GM18502 (cell line): ENCODE data around the gene ODAM.
A peak's percentile ranks its signal among the peaks of the same experiment; 100 is the strongest.
"Not testable (repeated sequence)": the region's sequence is repeated elsewhere in the genome, so short reads cannot be mapped to it uniquely, and the experiment has no call there.

Source experiments
- ATAC-seq: cut with Tn5 transposase; IDR thresholded peaks from one replicate; pipeline ENCODE4 v1.9.1; 2021; ENCODE audit warnings: mild to moderate bottlenecking; ENCODE audit not compliant: unreplicated experiment, poor library complexity

ODAM gene, protein sequence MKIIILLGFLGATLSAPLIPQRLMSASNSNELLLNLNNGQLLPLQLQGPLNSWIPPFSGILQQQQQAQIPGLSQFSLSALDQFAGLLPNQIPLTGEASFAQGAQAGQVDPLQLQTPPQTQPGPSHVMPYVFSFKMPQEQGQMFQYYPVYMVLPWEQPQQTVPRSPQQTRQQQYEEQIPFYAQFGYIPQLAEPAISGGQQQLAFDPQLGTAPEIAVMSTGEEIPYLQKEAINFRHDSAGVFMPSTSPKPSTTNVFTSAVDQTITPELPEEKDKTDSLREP

GRCh38 chr4:70195425-70195824 lies at the start of gene ODAM:
Gene ODAM (plus strand): TSS chr4:70195725. CDS start chr4:70196544, 819 bp downstream.
- ATAC-seq = no peak

GRCh38 chr4:70151271-70151670 lies 44.3 kb upstream of the ODAM start:
- no peak for ATAC-seq

DNA sequence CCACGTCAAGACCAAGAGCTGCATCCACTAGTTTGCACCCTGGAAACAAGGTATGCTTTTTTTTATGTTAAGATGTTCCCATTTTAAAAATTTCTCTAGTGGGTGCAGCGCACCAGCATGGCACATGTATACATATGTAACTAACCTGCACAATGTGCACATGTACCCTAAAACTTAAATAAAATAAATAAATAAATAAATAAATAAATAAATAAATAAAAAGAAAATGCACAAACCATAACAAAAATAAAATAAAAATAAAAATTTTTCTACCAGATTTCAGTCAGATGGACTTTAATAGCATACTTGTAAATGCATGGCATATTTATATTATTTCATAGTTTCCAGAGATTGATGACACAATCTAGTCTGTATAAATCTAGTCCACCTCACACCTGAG lies 43.4 kb upstream of the ODAM start:
- ATAC-seq = no peak

DNA sequence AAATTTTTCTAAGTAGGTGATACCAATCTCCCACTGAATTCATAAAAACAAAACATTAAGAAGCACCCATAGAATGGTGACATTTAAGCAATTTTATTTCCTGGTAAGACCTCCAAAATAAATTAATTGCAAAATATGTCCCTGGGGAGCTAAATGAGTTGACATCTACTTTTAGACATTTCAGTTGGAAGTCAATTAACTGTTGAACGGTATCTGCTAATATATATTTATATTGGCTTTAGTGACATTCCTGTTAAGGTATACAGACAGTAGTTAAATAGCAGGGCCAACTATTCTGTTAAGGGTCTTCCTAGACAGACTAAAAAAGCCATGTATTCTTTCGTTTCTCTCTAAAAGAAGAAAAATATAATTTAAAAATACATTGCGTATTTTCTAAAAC lies 41.6 kb upstream of the ODAM start, which contains the start of gene PRR27:
TSS of gene PRR27 (plus strand) at position 301 of the 400 bp plus-strand sequence. CDS start 139 bp downstream, outside the sequence.
- ATAC-seq = no peak

DNA sequence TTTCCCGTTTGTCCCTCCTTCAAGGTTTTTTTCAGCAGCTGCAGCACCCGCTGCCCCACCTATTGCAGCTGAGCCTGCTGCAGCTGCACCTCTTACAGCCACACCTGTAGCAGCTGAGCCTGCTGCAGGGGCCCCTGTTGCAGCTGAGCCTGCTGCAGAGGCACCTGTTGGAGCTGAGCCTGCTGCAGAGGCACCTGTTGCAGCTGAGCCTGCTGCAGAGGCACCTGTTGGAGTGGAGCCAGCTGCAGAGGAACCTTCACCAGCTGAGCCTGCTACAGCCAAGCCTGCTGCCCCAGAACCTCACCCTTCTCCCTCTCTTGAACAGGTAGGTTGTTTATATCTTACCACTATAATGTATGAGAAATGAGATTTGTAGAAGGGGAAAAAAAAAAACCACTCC lies 36.9 kb upstream of the ODAM start:
- no peak for ATAC-seq

DNA sequence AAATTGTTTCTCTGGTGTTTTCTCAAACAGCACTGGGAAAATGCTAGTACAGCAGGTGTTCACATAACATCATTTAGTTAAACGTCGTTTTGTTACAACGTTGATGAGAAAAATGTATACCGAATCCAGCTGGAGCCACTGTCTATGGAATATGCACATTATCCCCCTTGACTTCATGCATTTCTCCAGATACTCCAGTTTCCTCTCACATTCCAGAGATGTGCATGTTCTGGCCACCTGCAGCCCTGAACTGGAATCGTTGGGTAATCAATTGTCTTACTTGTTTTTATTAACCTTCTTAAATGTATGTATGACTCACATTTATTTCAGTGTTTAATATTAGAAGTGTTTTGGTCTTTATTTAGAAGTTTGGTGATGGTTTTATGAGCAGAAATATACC lies 18.4 kb upstream of the ODAM start:
- ATAC-seq = no peak

DNA sequence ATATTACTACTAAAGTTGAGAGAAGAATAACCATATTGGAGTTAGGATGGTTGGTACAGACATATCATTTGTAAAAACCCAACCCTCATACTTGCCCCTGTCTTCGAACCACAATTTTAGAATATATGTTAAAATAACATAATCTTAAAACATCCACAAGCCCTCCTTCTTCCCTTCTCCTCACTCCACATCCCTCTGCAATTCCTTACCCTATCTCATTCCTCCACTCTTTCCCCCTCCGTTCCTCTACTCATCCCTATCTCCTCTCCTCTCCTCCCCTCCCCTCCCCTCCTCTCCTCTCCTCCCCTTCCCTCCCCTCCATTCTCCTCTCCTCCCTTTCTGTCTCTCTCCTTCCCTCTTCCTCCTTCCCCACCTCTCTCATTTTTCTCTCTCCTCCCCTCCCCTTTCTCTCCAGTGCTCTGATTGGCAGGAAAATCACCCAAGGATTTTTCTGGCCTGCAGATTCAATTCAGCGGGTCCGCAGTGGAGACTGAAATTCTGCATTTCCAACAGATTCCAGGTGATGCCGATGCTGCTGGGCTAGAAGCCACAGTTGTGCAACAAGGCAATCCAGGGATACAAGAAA lies 17.4 kb upstream of the ODAM start:
- ATAC-seq = no peak

- ATAC-seq = no peak
Measured at GRCh38 chr4:70179811-70180210, 15.7 kb upstream of the ODAM start.

- no peak for ATAC-seq
Measured at GRCh38 chr4:70181864-70182263, 13.7 kb upstream of the ODAM start.

- ATAC-seq = no peak
Measured at GRCh38 chr4:70182517-70183167, 12.9 kb upstream of the ODAM start.

GRCh38 chr4:70183168-70183939 lies 12.2 kb upstream of the ODAM start:
- ATAC-seq = peak; percentile 87

GRCh38 chr4:70183940-70184246 lies 11.6 kb upstream of the ODAM start:
- no peak for ATAC-seq

- ATAC-seq = no peak
Measured at GRCh38 chr4:70187216-70187615, 8.3 kb upstream of the ODAM start.

DNA sequence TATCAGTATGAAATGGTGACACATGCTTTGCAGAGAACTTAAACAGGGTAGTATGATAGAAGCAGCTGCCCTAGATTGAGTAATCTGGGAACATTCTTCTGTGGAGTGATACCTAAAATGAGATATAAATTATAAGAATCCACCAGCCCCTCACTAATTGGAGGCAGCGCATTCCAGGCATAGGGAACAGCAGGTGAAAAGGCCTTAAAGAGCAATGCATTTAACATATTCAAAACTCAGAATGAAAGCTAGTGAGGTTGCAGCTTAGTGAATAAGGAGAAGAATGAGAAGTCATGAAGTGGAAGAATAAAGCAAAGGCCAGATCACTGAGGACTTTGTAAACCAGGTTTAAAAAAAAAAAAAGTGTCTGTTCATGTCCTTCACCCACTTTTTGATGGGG lies 4.9 kb upstream of the ODAM start:
- no peak for ATAC-seq

DNA sequence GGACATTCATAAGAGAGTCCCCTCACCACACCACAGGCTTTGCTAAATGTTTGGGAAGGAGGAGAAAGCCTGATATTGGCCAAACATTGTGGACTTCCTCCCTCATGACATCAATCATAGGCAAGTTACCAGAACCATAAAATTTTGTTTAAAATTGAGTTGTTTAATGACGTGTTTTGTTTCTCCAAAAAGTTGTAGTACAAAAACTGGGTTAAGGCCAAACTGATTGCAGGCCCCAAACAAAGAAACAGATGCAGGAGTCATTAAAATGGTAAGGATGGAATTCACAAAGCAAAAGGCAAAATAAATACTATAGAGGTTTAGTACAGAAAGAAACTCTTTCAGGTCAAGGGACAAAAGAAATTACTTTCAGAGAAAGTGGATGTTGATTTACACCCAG lies 3.9 kb upstream of the ODAM start:
- no peak for ATAC-seq

DNA sequence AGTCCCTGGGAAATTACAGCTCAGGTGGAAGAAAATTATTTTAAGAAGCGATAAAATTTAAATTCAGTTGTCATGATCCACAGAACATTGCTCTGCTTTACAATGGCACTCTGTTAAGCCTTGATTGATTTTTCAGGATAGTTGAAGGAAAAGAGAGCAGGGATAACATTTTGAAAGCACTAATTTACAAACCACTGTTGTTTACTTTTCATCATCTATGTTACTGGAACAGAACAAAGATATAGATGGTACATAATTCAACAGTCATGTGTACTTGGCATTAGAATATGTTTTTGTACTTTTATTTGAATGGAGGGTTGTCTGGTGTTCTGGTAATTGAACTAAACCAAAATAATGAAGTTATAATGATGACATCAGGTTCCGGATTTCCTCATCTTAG lies 2.6 kb upstream of the ODAM start:
- ATAC-seq = no peak

- ATAC-seq = no peak
Measured at GRCh38 chr4:70196857-70197256, 1.3 kb downstream of the ODAM start.

GRCh38 chr4:70197842-70198241 lies 2.3 kb downstream of the ODAM start:
- ATAC-seq = no peak

DNA sequence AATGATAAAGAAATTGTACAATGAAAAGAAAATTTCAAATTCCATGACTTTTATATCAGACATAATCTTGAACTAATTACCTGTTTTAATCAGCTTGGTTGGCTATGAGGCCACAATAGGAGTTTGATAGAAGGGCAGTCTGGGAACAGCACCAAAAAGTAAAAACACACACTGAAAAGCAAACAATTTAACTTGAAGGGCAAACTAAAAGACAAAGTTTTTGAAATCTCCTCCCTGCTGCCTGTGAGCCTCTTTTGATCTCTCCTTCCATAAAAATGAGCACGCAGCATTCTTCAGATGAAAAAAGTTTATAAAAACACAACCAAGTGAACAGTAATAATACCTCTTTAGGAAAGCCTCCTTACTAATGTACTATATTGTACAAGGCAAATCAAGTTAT lies 8.1 kb downstream of the ODAM start:
- no peak for ATAC-seq

- not testable (repeated sequence) for ATAC-seq
Measured at GRCh38 chr4:70212752-70213151, 17.2 kb downstream of the ODAM start.

- ATAC-seq = not testable (repeated sequence)
Measured at GRCh38 chr4:70216109-70216508, 20.6 kb downstream of the ODAM start.
